HG03159 (cell line): Measurements from ENCODE around the gene RTN4RL1.

Source experiments
- ATAC-seq: cut with Tn5 transposase; IDR thresholded peaks from one replicate; pipeline ENCODE4 v1.9.1; 2021; ENCODE audit warnings: mild to moderate bottlenecking, moderate library complexity; ENCODE audit not compliant: unreplicated experiment

Gene RTN4RL1

GRCh38 chr17:2048805-2049204 lies 23.7 kb upstream of the RTN4RL1 start:
- ATAC-seq, result no peak

GRCh38 chr17:2047590-2047989 lies 22.5 kb upstream of the RTN4RL1 start:
- no peak for ATAC-seq

- ATAC-seq, result no peak
Measured at GRCh38 chr17:2044263-2044894, 19.2 kb upstream of the RTN4RL1 start.

GRCh38 chr17:2043785-2044184 lies 18.7 kb upstream of the RTN4RL1 start:
- no peak for ATAC-seq

GRCh38 chr17:2042933-2043332 lies 17.8 kb upstream of the RTN4RL1 start:
- ATAC-seq, result no peak

- no peak for ATAC-seq
Measured at GRCh38 chr17:2042390-2042847, 17.3 kb upstream of the RTN4RL1 start.

GRCh38 chr17:2041561-2042389 lies 16.6 kb upstream of the RTN4RL1 start, which contains the start of gene OVCA2:
TSS of gene OVCA2 (plus strand) at chr17:2042022. CDS start at chr17:2042048, 26 bp downstream.
- peak; percentile 83 for ATAC-seq

GRCh38 chr17:2040942-2041560 lies 15.9 kb upstream of the RTN4RL1 start:
- ATAC-seq, result no peak

GRCh38 chr17:2040219-2040827 lies 15.2 kb upstream of the RTN4RL1 start:
- ATAC-seq, result no peak

GRCh38 chr17:2037155-2037554 lies 12.0 kb upstream of the RTN4RL1 start:
- ATAC-seq, result no peak

- no peak for ATAC-seq
Measured at GRCh38 chr17:2035541-2036488, 10.7 kb upstream of the RTN4RL1 start.

GRCh38 chr17:2034806-2035540 lies 9.8 kb upstream of the RTN4RL1 start:
- ATAC-seq, result no peak

GRCh38 chr17:2034157-2034556 lies 9.0 kb upstream of the RTN4RL1 start:
- ATAC-seq, result no peak

GRCh38 chr17:2033153-2033552 lies 8.0 kb upstream of the RTN4RL1 start:
- no peak for ATAC-seq

- peak; percentile 28 for ATAC-seq
Measured at GRCh38 chr17:2030779-2031163, 5.6 kb upstream of the RTN4RL1 start.

- peak; percentile 74 for ATAC-seq
Measured at GRCh38 chr17:2029911-2030778, 5.0 kb upstream of the RTN4RL1 start, which contains the start of gene DPH1. TSS of gene DPH1 (plus strand) at chr17:2030153. CDS start at chr17:2030170, 17 bp downstream.

- ATAC-seq, result no peak
Measured at GRCh38 chr17:2028737-2029136, 3.6 kb upstream of the RTN4RL1 start.

GRCh38 chr17:2028234-2028614 lies 3.1 kb upstream of the RTN4RL1 start:
- ATAC-seq, result no peak
